HG03575 (cell line): ENCODE results near the gene HSD17B8.
"Not testable (repeated sequence)": the region's sequence is repeated elsewhere in the genome, so short reads cannot be mapped to it uniquely, and the experiment has no call there.

Experiments
- ATAC-seq: cut with Tn5 transposase; IDR thresholded peaks from one replicate; pipeline ENCODE4 v1.9.1; 2021; ENCODE audit not compliant: unreplicated experiment, insufficient number of reproducible peaks, low FRiP score; ENCODE audit errors: extremely low read depth

The HSD17B8 gene

GRCh38 chr6:33216117-33216649 is 11.7 kb downstream of the HSD17B8 start:
- no peak for ATAC-seq

DNA sequence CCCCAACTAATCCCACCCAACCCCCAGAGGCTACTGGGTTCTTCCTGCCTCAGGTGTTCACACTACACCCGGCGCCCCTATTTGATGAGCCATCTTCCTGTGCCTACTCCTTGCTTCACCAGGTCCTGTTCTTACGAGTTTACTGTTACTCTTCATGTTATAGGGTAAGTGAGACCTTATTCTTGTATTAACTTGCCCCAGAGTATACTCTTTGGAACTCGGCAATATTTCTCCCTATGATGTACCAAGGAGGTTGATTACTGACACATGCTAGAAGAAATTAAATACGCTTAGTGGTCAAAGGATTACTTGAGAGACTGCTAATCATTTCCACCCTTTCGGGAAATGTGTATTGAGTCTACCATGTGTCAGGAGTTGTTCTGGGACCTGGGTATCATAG is 12.8 kb downstream of the HSD17B8 start:
- no peak for ATAC-seq

GRCh38 chr6:33217681-33218080 is 13.2 kb downstream of the HSD17B8 start:
- no peak for ATAC-seq

DNA sequence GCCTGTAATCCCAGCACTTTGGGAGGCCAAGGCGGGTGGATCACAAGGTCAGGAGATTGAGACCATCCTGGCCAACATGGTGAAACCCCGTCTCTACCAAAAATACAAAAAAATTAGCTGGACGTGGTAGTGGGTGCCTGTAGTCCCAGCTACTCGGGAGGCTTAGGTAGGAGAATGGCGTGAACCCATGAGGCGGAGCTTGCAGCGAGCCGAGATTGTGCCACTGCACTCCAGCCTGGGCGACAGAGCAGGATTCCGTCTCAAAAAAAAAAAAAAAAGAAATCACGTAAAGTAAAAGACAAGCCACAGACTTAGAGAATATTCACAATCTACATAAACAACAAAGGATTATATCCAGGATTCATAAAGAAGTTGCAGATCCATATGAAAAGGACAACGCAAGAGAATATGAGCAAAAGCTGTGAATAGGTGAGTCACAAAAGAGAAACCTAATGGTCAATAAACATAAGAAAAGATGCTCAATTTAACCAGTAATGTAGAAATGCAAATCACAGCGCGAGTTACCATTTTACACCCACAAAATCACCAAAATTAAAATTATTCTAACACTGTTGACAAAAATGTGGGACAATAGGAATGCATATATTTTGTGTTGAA is 22.2 kb downstream of the HSD17B8 start:
- not testable (repeated sequence) for ATAC-seq

- no peak for ATAC-seq
Measured at GRCh38 chr6:33235221-33235634, 30.8 kb downstream of the HSD17B8 start.

DNA sequence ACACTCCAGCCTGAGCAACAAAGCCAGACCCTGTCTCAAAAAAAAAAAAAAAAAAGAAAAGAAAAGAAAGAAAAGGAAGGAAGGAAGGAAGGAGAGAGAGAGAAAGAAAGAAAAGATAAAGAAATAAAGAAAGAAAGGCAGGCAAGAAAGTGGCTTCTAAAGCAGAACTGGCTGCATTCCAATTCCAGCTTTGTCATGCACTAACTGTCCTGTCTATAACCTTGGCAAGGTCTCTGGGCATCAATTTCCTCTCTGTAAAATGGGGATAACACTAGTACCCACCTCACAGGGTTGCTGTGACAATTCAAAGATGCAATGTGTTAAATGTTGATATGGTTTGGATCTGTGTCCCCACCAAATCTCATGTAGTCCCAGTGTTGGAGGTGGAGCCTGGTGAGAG is 31.9 kb downstream of the HSD17B8 start:
- no peak for ATAC-seq

DNA sequence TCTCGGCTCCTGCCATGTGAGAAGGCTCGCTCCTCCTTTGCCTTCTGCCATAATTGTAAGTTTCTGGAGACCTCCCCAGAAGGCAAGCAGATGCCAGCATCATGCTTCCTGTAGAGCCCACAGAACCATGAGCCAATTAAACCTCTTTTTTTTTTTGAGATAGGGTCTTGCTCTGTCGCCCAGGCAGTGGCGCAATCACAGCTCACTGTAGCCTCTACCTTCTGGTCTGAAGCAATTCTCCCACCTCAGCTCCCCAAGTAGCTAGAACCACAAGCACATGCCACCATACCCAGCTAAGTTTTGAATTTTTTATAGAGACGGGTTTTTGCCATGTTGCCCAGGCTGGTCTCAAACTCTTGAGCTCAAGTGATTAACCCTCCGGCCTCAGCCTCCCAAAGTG is 32.4 kb downstream of the HSD17B8 start:
- ATAC-seq = no peak

- ATAC-seq = no peak
Measured at GRCh38 chr6:33237741-33238140, 33.3 kb downstream of the HSD17B8 start.

DNA sequence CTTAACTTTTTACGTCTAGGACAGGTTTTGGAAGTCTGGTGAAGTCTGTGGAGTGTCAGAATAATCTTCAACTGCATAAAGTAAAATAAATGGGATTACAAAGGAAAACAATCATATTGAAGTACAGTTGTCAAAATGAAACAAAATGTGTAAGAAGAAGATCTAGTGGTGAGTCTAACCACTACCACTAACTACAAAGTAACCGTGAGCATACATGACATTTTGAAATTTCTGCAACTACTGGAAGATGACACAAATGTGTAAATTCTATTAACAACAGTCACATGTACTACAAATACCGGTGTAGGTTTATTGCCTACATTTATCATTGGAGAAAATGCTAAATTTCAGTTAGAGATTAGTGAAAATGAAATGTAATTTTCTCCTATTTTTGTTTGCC is 37.5 kb downstream of the HSD17B8 start:
- no peak for ATAC-seq

DNA sequence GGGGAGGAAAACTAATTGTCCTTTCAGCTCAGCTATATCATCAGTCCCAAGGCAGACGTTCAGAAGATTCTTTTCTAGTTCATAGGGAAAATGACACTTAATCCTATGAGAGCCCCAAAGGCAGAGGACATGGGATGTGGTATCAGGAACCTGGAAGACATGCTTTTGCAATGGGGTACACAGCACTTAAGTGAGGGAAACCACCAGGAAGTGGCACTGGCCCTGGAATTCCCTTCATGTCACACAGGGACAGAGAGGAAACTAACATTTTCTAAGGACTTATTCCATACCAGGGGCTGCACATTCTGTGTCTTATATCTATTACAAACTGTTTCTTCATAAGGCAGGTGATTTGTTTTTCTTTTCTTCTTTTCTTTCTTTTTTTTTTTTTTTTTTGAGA is 39.0 kb downstream of the HSD17B8 start:
- no peak for ATAC-seq

DNA sequence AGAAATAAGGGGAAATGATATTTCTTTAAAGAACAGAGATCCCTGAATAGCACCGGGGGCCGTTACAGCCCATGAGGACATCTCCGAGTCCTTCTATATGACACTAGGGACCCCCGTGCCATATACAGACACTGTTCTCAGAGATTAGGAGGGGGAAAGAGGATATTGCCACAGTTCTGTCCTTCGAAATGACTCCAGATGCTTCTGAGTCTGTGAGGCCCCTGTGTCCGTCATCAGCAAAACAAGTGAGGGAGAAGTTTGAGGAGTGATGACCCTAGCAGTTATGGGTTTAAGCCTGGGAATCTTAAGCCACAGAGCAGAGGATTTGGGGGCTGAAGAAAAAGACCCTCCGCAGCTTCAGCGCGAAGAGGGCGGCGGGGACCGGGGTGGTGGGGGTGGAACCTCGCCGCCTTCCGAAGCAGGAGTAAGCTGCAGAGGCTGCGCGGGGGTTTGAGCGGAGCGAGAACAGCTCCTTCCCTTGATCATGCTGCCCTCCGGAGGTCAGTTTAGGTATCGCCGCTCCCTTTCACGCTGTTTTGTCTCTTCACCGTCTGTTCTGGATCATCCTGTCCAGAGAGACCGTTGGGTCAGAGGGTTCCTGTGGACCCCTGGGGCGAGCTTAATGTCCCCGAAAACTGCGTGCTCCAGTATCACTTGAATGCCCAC is 43.7 kb downstream of the HSD17B8 start:
- no peak for ATAC-seq

GRCh38 chr6:33248643-33248931 is 44.1 kb downstream of the HSD17B8 start:
- ATAC-seq = no peak

GRCh38 chr6:33248932-33249731 is 44.7 kb downstream of the HSD17B8 start:
- ATAC-seq = peak; percentile 37

DNA sequence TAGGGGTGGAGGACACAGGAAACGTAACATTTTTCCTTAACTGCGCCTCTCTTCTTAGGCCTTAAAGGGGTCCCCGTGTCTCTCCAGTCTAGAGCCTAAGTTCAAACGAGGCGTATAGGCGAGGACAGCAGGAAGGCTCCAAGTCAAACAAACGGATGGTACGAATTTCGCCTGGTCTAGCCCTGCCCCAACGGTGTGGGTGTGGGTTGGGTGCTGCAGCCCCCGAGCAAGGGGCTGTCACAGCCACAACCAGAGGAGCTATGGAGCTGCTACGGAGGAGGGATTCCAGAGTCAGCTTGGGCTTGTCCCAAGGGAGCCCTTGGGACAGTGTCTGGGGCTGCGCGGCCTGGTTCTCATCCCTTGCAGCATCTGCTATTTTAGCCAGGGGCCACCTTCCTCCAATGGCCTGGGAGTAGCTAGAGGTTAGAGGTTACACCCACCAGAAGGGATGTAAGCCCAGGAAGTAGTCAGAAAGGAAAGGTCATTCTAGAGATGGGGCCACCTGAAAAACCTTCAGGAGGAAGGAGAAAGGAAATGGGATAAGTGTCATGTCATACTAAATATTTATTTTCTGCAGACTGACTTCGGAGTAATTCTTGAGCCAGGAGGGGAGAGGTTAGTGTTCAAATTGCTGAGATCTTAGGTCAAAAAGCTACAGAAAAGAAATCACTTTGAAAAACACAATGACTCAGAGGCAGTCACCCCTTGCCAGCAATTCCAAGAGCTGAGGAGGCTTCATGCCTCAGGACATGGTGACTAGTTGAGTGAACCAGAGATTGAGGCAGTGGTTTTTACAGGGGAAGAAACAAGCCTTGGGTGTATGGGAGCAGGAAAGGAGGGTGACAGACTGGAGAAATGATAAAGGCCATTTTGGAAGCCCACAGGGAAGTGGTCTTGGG is 45.5 kb downstream of the HSD17B8 start:
- ATAC-seq = no peak

DNA sequence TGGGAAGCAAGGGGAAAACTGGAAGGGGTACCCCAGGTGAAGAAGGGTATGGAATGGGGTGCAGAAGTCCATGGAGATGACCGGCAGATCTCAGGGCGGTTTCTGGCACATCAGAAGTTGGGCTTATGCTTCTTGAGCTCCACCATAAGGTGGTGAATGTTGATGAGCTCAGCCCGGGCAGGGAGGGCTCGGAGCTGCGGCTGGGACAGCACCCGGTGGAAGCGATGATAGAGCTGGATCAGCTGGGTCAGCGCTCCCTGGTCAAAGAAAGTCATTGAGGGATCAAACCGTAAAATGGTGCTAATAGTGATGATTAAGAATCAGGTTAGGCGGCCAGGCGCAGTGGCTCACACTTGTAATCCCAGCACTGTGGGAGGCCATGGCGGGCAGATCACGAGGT is 46.3 kb downstream of the HSD17B8 start:
- ATAC-seq = no peak

- ATAC-seq = no peak
Measured at GRCh38 chr6:33251395-33252012, 47.0 kb downstream of the HSD17B8 start.

- no peak for ATAC-seq
Measured at GRCh38 chr6:33252759-33253158, 48.3 kb downstream of the HSD17B8 start.

DNA sequence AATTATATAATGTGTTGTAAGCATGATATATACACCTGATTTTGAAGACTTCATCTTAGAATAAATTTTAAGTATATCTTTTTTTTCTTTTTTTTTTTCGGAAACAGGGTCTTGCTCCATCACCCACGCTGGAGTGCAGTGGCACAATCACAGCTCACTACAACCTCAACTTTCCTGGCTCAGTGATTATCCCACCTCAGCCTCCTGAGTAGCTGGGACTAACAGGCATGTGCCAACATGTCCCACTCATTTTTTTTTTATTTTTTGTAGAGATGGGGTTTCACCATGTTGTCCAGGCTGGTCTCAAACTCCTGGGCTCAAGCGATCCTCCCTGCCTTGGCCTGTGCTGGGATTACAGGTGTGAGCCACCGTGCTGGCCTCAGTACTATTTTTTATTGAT is 50.1 kb downstream of the HSD17B8 start:
- no peak for ATAC-seq
